ENCODE results near the gene MRPL1.
"Not testable (repeated sequence)": the region's sequence is repeated elsewhere in the genome, so short reads cannot be mapped to it uniquely, and the experiment has no call there.

DNA sequence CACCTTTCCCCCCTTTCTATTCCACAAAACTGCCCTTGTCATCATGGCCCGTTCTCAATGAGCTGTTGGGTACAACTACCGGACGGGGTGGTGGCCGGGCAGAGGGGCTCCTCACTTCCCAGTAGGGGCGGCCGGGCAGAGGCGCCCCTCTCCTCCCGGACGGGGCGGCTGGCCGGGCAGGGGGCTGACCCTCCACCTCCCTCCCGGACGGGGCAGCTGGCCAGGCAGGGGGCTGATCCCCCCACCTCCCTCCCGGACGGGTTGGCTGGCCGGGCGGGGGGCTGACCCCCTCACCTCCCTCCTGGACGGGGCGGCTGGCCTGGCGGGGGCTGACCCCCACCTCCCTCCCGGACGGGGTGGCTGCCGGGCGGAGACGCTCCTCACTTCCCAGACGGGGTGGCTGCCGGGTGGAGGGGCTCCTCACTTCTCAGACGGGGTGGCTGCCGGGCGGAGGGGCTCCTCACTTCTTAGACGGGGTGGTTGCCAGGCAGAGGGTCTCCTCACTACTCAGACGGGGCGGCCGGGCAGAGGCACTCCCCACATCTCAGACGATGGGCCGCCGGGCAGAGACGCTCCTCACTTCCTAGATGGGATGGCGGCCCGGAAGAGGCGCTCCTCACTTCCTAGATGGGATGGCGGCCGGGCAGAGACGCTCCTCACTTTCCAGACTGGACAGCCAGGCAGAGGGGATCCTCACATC lies 121.1 kb downstream of the MRPL1 start:
- TF ChIP-seq, protein P1, sequence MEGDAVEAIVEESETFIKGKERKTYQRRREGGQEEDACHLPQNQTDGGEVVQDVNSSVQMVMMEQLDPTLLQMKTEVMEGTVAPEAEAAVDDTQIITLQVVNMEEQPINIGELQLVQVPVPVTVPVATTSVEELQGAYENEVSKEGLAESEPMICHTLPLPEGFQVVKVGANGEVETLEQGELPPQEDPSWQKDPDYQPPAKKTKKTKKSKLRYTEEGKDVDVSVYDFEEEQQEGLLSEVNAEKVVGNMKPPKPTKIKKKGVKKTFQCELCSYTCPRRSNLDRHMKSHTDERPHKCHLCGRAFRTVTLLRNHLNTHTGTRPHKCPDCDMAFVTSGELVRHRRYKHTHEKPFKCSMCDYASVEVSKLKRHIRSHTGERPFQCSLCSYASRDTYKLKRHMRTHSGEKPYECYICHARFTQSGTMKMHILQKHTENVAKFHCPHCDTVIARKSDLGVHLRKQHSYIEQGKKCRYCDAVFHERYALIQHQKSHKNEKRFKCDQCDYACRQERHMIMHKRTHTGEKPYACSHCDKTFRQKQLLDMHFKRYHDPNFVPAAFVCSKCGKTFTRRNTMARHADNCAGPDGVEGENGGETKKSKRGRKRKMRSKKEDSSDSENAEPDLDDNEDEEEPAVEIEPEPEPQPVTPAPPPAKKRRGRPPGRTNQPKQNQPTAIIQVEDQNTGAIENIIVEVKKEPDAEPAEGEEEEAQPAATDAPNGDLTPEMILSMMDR (conservative IDR thresholded peaks at IDR 0.05; ENCODE audit: low read length): not testable (repeated sequence)
- TF ChIP-seq EZH2phosphoT487 (IDR thresholded peaks at IDR 0.05; ENCODE audit: borderline replicate concordance, low read depth, low read length): not testable (repeated sequence)
